GM19452 (cell line): ENCODE measurements around the gene GPC2.

Experiments used
- ATAC-seq: cut with Tn5 transposase; IDR thresholded peaks from one replicate; pipeline ENCODE4 v1.9.1; 2021; ENCODE audit not compliant: unreplicated experiment

The GPC2 gene

DNA sequence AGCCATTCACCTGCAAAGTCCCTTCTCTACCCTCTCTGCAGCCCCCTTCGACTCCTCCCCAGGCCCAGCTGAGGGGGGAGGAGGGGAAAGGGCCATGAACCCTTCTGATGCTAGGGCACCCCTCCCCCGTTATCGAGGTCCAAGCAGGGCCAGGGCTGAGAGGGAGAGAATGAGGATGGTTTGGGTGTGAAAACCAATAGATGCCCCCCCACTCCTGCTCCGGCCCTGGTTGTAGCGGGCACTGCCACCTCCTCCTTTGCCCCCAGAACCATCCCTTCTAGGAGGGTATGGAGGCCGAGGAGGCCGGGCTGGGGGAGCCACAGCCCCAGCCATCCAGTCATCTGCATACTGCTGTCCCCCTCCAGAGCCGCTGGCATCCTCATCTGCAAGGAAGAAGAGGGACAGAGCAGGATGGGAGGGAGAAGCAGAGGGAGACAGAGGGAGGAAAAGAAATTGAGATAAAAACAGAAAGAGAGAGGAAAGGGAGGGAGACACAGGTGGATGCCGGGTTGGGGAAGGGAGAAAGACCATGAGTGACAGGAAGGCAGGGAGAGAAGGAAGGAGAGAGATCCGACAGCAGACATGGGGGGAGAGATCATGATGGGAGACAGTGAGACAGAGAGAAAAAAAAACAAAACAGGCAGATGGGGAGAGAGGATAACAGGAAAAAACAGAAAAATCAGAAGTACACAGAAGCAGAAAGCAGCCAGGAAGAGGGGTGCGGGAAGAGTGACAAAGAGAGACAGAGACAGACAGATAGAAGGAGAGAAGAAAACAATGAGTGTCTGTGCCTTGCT lies 6.9 kb downstream of the GPC2 start:
- no peak for ATAC-seq

DNA sequence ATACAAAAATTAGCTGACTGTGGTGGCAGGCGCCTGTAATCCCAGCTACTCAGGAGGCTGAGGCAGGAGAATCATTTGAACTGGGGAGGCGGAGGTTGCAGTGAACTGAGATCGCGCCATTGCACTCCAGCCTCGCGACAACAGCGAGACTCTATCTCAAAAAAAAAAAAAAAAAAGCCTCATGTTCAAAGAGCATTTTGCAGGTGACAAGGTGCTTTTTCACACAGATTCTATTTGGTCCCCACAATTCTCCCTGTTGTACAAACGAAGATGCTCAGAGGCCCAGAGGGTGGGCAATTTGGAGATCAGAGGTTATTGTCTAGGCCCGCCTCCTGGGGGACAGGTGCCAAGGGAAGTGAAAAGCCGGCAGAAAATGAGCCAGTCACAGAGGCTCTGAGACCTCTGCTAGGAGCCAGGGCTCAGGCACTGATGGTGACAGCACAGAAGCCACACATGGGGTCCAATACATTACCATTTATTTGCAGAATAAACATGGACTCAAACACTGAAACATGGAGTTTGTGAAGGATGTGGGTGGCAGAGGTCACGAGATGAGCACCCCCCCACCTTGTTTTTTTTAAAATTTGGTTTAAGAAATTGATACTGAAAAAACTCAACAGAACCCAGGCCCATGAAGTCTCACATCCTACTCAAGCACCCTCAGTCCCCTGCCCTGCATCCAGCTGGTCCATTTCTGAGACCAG lies 7.9 kb downstream of the GPC2 start:
- ATAC-seq, result no peak

GRCh38 chr7:100167912-100168323 lies 9.3 kb downstream of the GPC2 start:
- ATAC-seq, result no peak

GRCh38 chr7:100166970-100167911 lies 9.9 kb downstream of the GPC2 start:
- no peak for ATAC-seq

DNA sequence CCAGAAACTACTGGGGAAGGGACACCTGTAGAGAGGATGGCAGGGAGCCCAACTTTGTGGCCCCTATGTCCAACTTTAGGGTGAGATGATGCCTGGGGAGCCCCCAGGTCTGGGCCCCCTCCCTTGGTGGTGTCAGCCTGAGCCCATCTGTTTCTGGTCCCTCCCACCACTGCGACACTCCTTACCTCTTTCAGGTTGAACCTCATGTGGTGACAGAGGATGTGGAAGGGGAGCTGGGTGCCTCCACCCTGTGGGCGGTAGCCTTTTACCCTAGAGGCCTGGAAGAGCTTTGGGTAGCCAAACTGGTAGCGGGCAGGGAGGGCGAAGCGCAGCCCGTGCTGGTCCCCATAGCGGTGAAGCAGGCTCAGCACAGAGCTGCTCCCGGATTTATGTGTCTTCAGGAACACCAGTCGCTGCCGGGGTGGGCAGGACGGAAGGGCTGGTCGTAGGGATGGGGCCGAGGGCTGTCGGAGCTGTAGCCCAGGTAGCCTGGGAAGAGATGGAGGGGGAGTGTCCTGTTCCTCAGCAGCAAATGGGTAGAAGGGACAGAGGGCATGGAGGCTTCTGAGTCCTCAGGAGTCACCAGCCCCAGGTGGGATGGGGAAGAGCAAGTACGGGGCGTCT lies 10.8 kb downstream of the GPC2 start:
- no peak for ATAC-seq

DNA sequence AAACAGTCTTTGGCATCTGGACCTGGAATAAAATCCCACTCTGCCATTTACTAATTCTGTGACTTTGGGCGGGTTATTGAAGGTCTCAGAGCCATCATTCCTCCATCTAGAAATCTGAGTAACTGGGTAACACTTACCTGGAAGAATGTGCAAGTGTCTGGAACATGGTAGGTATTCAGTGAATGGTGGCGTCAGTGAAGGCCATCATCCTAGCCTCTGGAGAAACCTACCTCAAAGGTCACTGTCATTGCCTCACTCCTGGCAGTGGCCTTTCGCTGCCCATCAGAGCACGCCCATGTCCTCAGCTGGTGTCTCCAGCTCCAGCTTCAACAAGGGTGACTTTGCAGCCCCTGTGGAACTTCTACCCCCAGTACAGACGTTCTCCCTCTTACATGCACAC lies 13.3 kb downstream of the GPC2 start:
- no peak for ATAC-seq

DNA sequence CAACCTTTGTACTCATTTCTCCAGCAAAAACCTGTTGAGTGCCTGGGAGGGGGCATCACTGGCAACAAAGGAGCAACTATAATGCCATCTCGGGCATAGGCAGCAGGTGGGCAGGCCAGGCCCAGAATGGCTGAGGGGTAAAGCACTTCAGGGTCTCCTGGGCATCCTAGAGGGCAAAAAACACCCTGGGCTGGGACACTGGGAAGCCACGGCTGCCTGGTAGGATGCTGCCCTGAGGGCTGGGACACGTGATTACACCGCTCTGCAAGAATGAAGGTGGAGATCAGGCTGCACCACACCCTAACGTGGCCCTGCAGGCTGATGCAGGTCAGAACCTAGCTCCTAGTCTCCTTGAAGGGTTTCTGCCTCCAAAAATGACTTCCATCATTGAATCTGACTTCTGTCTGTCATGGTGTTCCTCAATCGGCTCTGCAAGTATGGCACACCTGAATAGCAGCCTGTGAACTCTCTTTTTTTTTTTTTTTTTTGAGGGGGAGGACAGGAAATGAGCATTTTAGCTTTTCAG lies 14.1 kb downstream of the GPC2 start:
- ATAC-seq, result no peak

DNA sequence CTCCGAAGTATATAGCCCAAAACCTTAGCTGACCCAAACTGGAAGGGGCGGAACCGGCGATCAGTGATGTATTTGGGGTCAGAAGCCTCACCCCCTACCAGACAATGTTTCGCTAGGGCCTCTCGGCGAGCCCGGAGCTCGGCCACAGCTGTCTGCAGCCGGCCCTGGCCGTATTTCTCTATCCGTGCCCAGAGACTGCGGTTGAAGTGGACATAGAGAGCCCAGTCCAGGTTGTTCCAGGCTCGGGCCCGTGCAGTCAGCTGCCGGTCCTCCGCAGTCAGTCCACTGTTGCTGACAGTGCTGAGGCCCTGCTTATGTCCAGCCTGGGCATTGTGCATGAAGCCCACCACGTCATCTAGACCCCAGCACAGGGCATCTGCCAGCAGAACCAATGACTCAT lies 17.1 kb downstream of the GPC2 start:
- no peak for ATAC-seq

- ATAC-seq, result no peak
Observed at GRCh38 chr7:100159099-100159623, 18.0 kb downstream of the GPC2 start.

GRCh38 chr7:100158229-100159098 lies 18.7 kb downstream of the GPC2 start, which contains the start of gene TRAPPC14:
TSS of gene TRAPPC14 (minus strand) at chr7:100158723. CDS start at chr7:100158499, 224 bp downstream.
- peak; percentile 82 for ATAC-seq

GRCh38 chr7:100157334-100158228 lies 19.6 kb downstream of the GPC2 start:
- no peak for ATAC-seq

GRCh38 chr7:100157069-100157333 lies 20.2 kb downstream of the GPC2 start:
- no peak for ATAC-seq

DNA sequence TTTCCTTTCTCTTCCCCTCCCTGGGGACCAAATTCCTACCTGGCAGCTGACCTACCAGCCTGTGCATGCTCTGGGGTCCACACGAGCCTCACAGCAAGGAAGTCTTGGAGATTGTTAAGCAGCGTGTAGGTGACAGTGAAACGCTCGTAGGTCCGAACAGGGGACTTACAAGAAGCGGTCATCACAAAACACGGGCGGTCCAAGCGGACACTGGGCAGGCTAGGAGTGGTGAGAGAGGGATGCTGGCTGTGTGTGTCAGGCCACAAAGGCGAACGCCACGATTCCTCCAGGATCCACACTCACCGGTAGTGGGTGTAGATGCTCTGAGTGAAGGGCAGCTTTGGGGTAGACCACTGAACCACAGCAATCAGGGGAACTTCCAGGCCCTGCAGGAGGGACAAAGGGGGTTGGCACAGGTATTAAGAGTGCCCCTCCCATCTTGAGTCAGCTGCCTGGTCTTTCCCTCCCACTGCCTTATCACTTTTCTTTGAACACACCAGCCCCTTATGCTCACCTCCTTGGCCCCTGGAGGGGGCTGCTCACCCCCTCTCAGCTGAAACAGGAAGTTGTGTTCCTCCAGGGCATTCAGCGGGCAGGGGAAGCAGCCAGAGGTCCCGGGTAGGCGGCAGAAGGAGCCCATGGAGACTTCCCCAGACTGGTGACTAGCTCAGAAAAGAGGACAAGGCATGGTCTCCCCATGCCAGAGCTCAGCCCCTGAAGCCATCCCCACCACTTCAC lies 20.7 kb downstream of the GPC2 start:
- ATAC-seq, result no peak

DNA sequence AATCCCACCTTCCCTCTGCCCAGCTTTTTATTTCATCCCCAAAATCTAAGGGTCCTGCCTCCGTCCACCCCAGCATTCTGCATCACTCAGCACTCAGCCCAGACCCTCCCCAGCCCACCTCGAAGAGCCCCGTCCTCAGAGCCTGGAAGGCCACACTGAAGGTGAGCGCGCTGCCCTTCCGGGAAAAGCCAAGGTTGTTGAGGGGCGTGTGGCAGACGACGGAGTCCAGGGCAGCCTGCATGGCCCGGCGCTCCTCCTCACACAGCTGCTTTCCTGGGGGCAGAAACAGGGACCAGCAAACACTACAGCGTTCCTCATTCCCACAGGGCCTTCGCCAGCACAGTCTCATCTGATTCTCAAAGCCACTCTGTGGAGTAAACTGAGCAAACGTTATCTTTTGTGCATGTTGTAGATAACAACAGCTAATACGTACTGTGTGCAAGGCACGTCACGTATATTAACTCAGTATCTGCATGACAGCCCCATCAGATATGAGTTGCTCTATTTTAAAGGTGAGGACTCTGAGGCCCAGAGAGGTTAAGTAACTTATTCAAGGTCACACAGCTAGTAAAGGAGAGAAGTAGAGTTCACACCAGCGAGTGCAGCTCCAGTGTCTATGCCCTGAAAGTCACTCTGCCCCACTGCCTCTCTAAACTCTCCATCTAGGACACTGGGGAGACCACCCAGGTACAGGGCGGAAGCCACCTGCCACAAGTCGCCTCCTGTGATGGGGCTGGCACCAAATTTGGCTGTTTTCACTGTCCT lies 21.4 kb downstream of the GPC2 start:
- no peak for ATAC-seq

DNA sequence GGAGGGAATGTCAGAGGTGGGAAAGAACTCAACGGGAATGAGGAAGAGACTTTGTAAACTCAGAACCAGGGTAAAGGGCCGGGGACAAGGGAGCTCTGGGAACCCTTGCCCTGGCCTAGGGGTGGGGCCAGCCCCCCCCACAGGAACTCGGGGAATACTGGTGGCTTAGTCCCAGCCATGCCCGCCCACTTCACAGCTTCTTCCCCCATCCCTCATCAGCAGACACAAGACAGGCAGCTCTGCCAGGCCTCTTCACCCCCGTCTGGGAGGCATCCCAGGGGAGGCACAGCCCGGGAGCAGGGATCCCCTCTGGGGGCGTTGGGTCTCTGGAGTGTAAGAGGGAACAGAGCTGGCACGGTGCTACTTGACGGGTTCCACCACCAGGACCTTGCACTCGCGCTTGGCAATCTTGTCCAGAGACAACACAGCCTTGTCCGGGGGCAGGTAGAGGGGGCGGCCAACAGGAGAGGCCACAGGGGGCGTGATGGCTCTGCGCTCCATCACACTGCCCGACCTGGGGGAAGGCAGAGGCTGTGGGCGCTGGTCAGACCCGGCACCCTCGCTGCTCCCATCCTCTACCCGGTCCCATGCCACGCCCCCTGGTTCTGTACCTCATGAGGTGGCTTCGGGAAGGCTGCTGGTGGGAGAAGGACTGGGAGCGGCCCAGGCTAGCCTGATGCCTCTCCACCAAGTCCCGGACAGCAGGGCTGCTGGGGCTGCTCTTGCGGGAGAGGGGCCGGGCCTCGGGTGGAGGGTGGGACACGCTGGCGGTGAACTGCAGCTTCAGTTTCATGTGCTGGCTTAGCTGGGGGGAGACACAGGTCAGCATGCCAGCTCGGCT lies 22.3 kb downstream of the GPC2 start:
- no peak for ATAC-seq
